ENCODE measurements around the gene LRCH1. TPM values are rescaled to one million over a fixed set of nuclear protein-coding genes. Genes with fewer than 3 reads are reported as not detected.

LRCH1 gene
- polyA plus RNA-seq, 1 donor (not counting 4 experiments of a cell fraction or from before 2014, with no cell fraction given) = 16.2 TPM

- Histone ChIP-seq H3K9me3 (ENCODE audit: control insufficient read depth, low read depth, low read length) (no peaks in the 10 kb centered on the region), H3K36me3 (ENCODE audit: control insufficient read depth in 2 of 2, extremely low read depth in 1 of 2, insufficient read depth in 2 of 2, low read length in 2 of 2) (peaks cover 1 to 2% of the 10 kb centered on the region in 2 experiments), H3K4me3 (ENCODE audit: control insufficient read depth in 2 of 3, extremely low read depth in 1 of 3, insufficient read depth in 2 of 3, low read depth in 1 of 3, low read length in 3 of 3) (no peak overlapping the region), H3K9me1 (ENCODE audit: control insufficient read depth, extremely low read depth, insufficient read depth, low read length) (no peaks in the 10 kb centered on the region), H3K4me1 (ENCODE audit: control insufficient read depth, extremely low read depth, insufficient read depth, low read length) (peaks cover 16% of the 10 kb centered on the region), H3K27ac (ENCODE audit: control insufficient read depth, insufficient read depth, low read length) (no peak overlapping the region), H2AFZ (ENCODE audit: control insufficient read depth, low read length) (no peak overlapping the region), H3K9ac (ENCODE audit: control insufficient read depth, extremely low read depth, insufficient read depth, low read length) (no peak overlapping the region), H4K20me1 (ENCODE audit: control insufficient read depth, extremely low read depth, insufficient read depth, low read length) (peaks cover 7% of the 10 kb centered on the region), H3K4me2 (ENCODE audit: control insufficient read depth, extremely low read depth, insufficient read depth, low read depth, low read length) (peak overlapping the region; percentile 30), H3K27me3 (ENCODE audit: control insufficient read depth, extremely low read depth, insufficient read depth, low read length) (no peaks in the 10 kb centered on the region), H3K79me2 (ENCODE audit: control insufficient read depth, insufficient read depth, low read length) (peaks cover 90% of the 10 kb centered on the region)
- FAIRE-seq (peak; percentile 73), DNase-seq (ENCODE audit: low read depth, low spot score) (no peak)
- dilution Hi-C loops (cut with MboI; ENCODE audit: extremely low pct_ligation_motif_present, low sequenced_read_pairs) = no loop called here
- TF ChIP-seq EZH2 (IDR thresholded peaks at IDR 0.05; ENCODE audit: low read length) (no peak), CTCF (optimal IDR thresholded peaks at IDR 0.05 in 1 of 3, IDR thresholded peaks at IDR 0.05 in 1 of 3, conservative IDR thresholded peaks at IDR 0.05 in 1 of 3; ENCODE audit: extremely low read depth in 1 of 3, insufficient read depth in 2 of 3, low read length in 3 of 3) (no peak)
Measured at GRCh38 chr13:46571189-46571908, 18.4 kb downstream of the LRCH1 start.

- H2AFZ ChIP-seq (ENCODE audit: control insufficient read depth, low read length) = no peak overlapping the region
- peaks cover 7% of the 10 kb centered on the region for H4K20me1 ChIP-seq (ENCODE audit: control insufficient read depth, extremely low read depth, insufficient read depth, low read length)
- H3K9ac ChIP-seq (ENCODE audit: control insufficient read depth, extremely low read depth, insufficient read depth, low read length) = no peak overlapping the region
- no peak for FAIRE-seq
- no peak for DNase-seq (ENCODE audit: low read depth, low spot score)
- no peaks in the 10 kb centered on the region for H3K9me1 ChIP-seq (ENCODE audit: control insufficient read depth, extremely low read depth, insufficient read depth, low read length)
- H3K79me2 ChIP-seq (ENCODE audit: control insufficient read depth, insufficient read depth, low read length) = peaks cover 87% of the 10 kb centered on the region
- dilution Hi-C loops (cut with MboI; ENCODE audit: extremely low pct_ligation_motif_present, low sequenced_read_pairs) = no loop called here
- H3K4me2 ChIP-seq (ENCODE audit: control insufficient read depth, extremely low read depth, insufficient read depth, low read depth, low read length) = no peak overlapping the region
- no peak overlapping the region for H3K4me3 ChIP-seq (ENCODE audit: control insufficient read depth in 2 of 3, extremely low read depth in 1 of 3, insufficient read depth in 2 of 3, low read depth in 1 of 3, low read length in 3 of 3)
- no peaks in the 10 kb centered on the region for H3K27me3 ChIP-seq (ENCODE audit: control insufficient read depth, extremely low read depth, insufficient read depth, low read length)
- H3K27ac ChIP-seq (ENCODE audit: control insufficient read depth, insufficient read depth, low read length) = no peak overlapping the region
- no peaks in the 10 kb centered on the region for H3K9me3 ChIP-seq (ENCODE audit: control insufficient read depth, low read depth, low read length)
- H3K4me1 ChIP-seq (ENCODE audit: control insufficient read depth, extremely low read depth, insufficient read depth, low read length) = peaks cover 16% of the 10 kb centered on the region
- H3K36me3 ChIP-seq (ENCODE audit: control insufficient read depth in 2 of 2, extremely low read depth in 1 of 2, insufficient read depth in 2 of 2, low read length in 2 of 2) = peaks cover 1 to 2% of the 10 kb centered on the region in 2 experiments
- TF ChIP-seq EZH2 (IDR thresholded peaks at IDR 0.05; ENCODE audit: low read length) = no peak
- no peak for TF ChIP-seq CTCF (optimal IDR thresholded peaks at IDR 0.05 in 1 of 3, IDR thresholded peaks at IDR 0.05 in 1 of 3, conservative IDR thresholded peaks at IDR 0.05 in 1 of 3; ENCODE audit: extremely low read depth in 1 of 3, insufficient read depth in 2 of 3, low read length in 3 of 3)
Measured at GRCh38 chr13:46571909-46572595, 19.1 kb downstream of the LRCH1 start.
